IMR-90 (cell line): Measurements from ENCODE around the gene BHLHE23. TPM values are rescaled to one million over a fixed set of nuclear protein-coding genes. Genes with fewer than 3 reads are reported as not detected.

Experiments used
- ATAC-seq: fragments of 200-7000 bp; cut with Tn5 transposase; 2 replicates; pipeline ENCODE4 v1.9.1; 2020; ENCODE audit warnings: low read depth, mild to moderate bottlenecking, moderate library complexity
- BruUV-seq: library from RNA; stranded (reverse); fragments of 400-500 nt; replicated peaks from 2 replicates; lab custom pipeline; 2021; lab: Mats Ljungman, UMichigan
- CTCF ChIA-PET: fragments of 300-600 bp; formaldehyde crosslinking; extraction: SDS; loops from one replicate; lab custom pipeline; 2021; ENCODE audit warnings: antibody characterized with exemption; lab: Yijun Ruan, JAX
- POLR2A ChIA-PET: fragments of 300-600 bp; sonication (Branson Sonifier 250); formaldehyde crosslinking; loops from one replicate; lab custom pipeline; 2022; ENCODE audit warnings: antibody characterized with exemption; ENCODE audit not compliant: unreplicated experiment; lab: Charles Lee
- DNase-seq: peaks from one replicate; pipeline ENCODE4 v3.0.0; 2013
- H2AFZ ChIP-seq: replicated peaks from 2 replicates; pipeline ENCODE3; 2013; ENCODE audit warnings: low read length, mild to moderate bottlenecking; ENCODE audit not compliant: poor library complexity
- H2AK5ac ChIP-seq: 2 replicates; pipeline ENCODE4 v1.6.1; 2013; ENCODE audit warnings: low read depth, low read length, inconsistent platforms
- H2AK9ac ChIP-seq: replicated peaks from 2 replicates; pipeline ENCODE3; 2013; ENCODE audit warnings: mild to moderate bottlenecking, low read depth, low read length, moderate library complexity; ENCODE audit not compliant: poor library complexity
- H2BK120ac ChIP-seq: 2 replicates; pipeline ENCODE4 v1.6.1; 2013; ENCODE audit warnings: low read depth, low read length, inconsistent platforms
- H2BK15ac ChIP-seq: 3 replicates; pipeline ENCODE4 v1.6.1; 2013; ENCODE audit warnings: low read depth, low read length, inconsistent platforms
- H2BK20ac ChIP-seq: 2 replicates; pipeline ENCODE4 v1.6.1; 2013; ENCODE audit warnings: low read depth, mild to moderate bottlenecking, inconsistent platforms, low read length, moderate library complexity
- H2BK5ac ChIP-seq: 2 replicates; pipeline ENCODE4 v1.6.1; 2013; ENCODE audit warnings: mild to moderate bottlenecking, low read depth, low read length, inconsistent platforms; ENCODE audit not compliant: poor library complexity, severe bottlenecking
- H3K14ac ChIP-seq: replicated peaks from 2 replicates; pipeline ENCODE4 v1.6.1; 2013; ENCODE audit warnings: low read depth, low read length, inconsistent platforms
- H3K18ac ChIP-seq: 2 replicates; pipeline ENCODE4 v1.6.1; 2013; ENCODE audit warnings: low read depth, low read length, control low read depth
- H3K23ac ChIP-seq: 2 replicates; pipeline ENCODE4 v1.6.1; 2013; ENCODE audit warnings: low read depth, low read length, inconsistent platforms
- H3K27ac ChIP-seq: 2 replicates; pipeline ENCODE4 v1.5.1; 2013; ENCODE audit warnings: mild to moderate bottlenecking, control low read depth, low read length; ENCODE audit not compliant: insufficient read depth
- H3K27me3 ChIP-seq: 2 replicates; pipeline ENCODE4 v1.6.1; 2013; ENCODE audit warnings: low read length; ENCODE audit not compliant: control insufficient read depth, insufficient read depth
- H3K36me3 ChIP-seq: 2 replicates; pipeline ENCODE4 v1.6.1; 2013; ENCODE audit warnings: low read length, mixed read lengths; ENCODE audit not compliant: control insufficient read depth, insufficient read depth
- H3K4ac ChIP-seq: 2 replicates; pipeline ENCODE4 v1.6.1; 2013; ENCODE audit warnings: low read depth, low read length, inconsistent platforms
- H3K4me1 ChIP-seq: 2 replicates; pipeline ENCODE4 v1.6.1; 2013; ENCODE audit warnings: low read length, mixed read lengths; ENCODE audit not compliant: control insufficient read depth, insufficient read depth
- H3K4me2 ChIP-seq: 2 replicates; pipeline ENCODE4 v1.6.1; 2013; ENCODE audit warnings: low read depth, mild to moderate bottlenecking, control low read depth, low read length, moderate library complexity
- H3K4me3 ChIP-seq: 2 replicates; pipeline ENCODE4 v1.5.1; 2013; ENCODE audit warnings: low read depth, mild to moderate bottlenecking, control low read depth, low read length, moderate library complexity; ENCODE audit not compliant: insufficient read depth
- H3K56ac ChIP-seq: 2 replicates; pipeline ENCODE4 v1.6.1; 2013; ENCODE audit warnings: low read length, inconsistent platforms; ENCODE audit not compliant: insufficient read depth; ENCODE audit errors: extremely low read depth
- H3K79me1 ChIP-seq, 2 experiments: 2 replicates each; pipeline ENCODE4 v1.6.1; 2013; ENCODE audit warnings: low read length in 2 of 2, inconsistent platforms in 1 of 2, low read depth in 1 of 2
- H3K9ac ChIP-seq: 2 replicates; pipeline ENCODE4 v1.6.1; 2013; ENCODE audit warnings: low read depth, low read length, control low read depth
- H3K9me1 ChIP-seq: 2 replicates; pipeline ENCODE4 v1.6.1; 2013; ENCODE audit warnings: low read length, inconsistent platforms; ENCODE audit not compliant: insufficient read depth
- H3K9me3 ChIP-seq: 2 replicates; pipeline ENCODE4 v1.6.1; 2013; ENCODE audit warnings: low read length; ENCODE audit not compliant: control insufficient read depth, insufficient read depth
- H4K20me1 ChIP-seq: 2 replicates; pipeline ENCODE4 v1.6.1; 2013; ENCODE audit warnings: low read length, inconsistent platforms; ENCODE audit not compliant: insufficient read depth
- H4K5ac ChIP-seq: 2 replicates; pipeline ENCODE4 v1.6.1; 2013; ENCODE audit warnings: mild to moderate bottlenecking, low read depth, low read length, control low read depth
- H4K8ac ChIP-seq, 2 experiments: 2 replicates each; pipeline ENCODE4 v1.6.1; 2013; ENCODE audit warnings: low read depth in 2 of 2, low read length in 2 of 2, control low read depth in 1 of 2, inconsistent platforms in 1 of 2
- H4K91ac ChIP-seq: 2 replicates; pipeline ENCODE4 v1.6.1; 2013; ENCODE audit warnings: low read depth, low read length, inconsistent platforms; ENCODE audit not compliant: insufficient read depth
- BHLHE40 ChIP-seq: fragments of 150-350 bp; IDR thresholded peaks from 2 replicates; pipeline ENCODE4 v1.6.1; 2016; ENCODE audit warnings: mild to moderate bottlenecking, low read depth, low read length
- CEBPB ChIP-seq: IDR thresholded peaks from 2 replicates; pipeline ENCODE4 v1.6.1; 2012; ENCODE audit warnings: low read depth, low read length, improper control_type of control experiment
- ELK1 ChIP-seq: fragments of 150-350 bp; IDR thresholded peaks from 2 replicates; pipeline ENCODE4 v1.6.1; 2016; ENCODE audit warnings: low read depth, mild to moderate bottlenecking, low read length, moderate library complexity, borderline replicate concordance
- FOS ChIP-seq: fragments of 150-350 bp; IDR thresholded peaks from 2 replicates; pipeline ENCODE4 v1.6.1; 2016; ENCODE audit warnings: low read depth, low read length
- MAFK ChIP-seq: IDR thresholded peaks from 2 replicates; pipeline ENCODE4 v1.6.1; 2012; ENCODE audit warnings: low read depth, low read length, improper control_type of control experiment
- MXI1 ChIP-seq: IDR thresholded peaks from 2 replicates; pipeline ENCODE4 v1.6.1; 2012; ENCODE audit warnings: low read depth, mild to moderate bottlenecking, low read length, moderate library complexity, borderline replicate concordance
- POLR2A ChIP-seq: IDR thresholded peaks from 2 replicates; pipeline ENCODE4 v1.6.1; 2012; ENCODE audit warnings: mild to moderate bottlenecking, low read depth, low read length
- RAD21 ChIP-seq: IDR thresholded peaks from 2 replicates; pipeline ENCODE4 v1.6.1; 2012; ENCODE audit warnings: low read length, improper control_type of control experiment
- RCOR1 ChIP-seq: IDR thresholded peaks from 2 replicates; pipeline ENCODE4 v1.6.1; 2012; ENCODE audit warnings: mild to moderate bottlenecking, low read length, improper control_type of control experiment; ENCODE audit not compliant: insufficient replicate concordance
- RFX5 ChIP-seq: IDR thresholded peaks from 2 replicates; pipeline ENCODE4 v1.8.0; 2012; ENCODE audit warnings: low read depth, mild to moderate bottlenecking, low read length, moderate library complexity
- SMC3 ChIP-seq: fragments of 150-350 bp; IDR thresholded peaks from 2 replicates; pipeline ENCODE4 v1.6.1; 2016; ENCODE audit warnings: low read depth, mild to moderate bottlenecking, antibody characterized with exemption, low read length, moderate library complexity
- USF2 ChIP-seq: fragments of 150-350 bp; IDR thresholded peaks from 2 replicates; pipeline ENCODE4 v1.6.1; 2017; ENCODE audit warnings: mild to moderate bottlenecking, antibody characterized with exemption, low read length, low read depth
- WGBS, 2 experiments: methylation state at CpG; one replicate each; pipeline versions ENCODE4 v1.1.5 to v1.1.7; 2013; ENCODE audit warnings: missing lambda C conversion rate in 2 of 2; ENCODE audit not compliant: insufficient read length in 1 of 2; ENCODE audit errors: extremely low coverage in 2 of 2; 5-methylcytosine and 5-hydroxymethylcytosine counted together
- dilution Hi-C: fragments of 300-500 bp; cut with HindIII; formaldehyde crosslinking; loops from one replicate; pipeline ENCODE4 v1.14.3; 2018; ENCODE audit warnings: low sequenced_read_pairs; ENCODE audit not compliant: unreplicated experiment
- in situ Hi-C: fragments of 300-500 bp; cut with MboI; formaldehyde crosslinking; loops from 3 replicates; pipeline ENCODE4 v1.14.3; 2019; ENCODE audit warnings: low sequenced_read_pairs, inconsistent platforms, mixed read lengths
- intact Hi-C: fragments of 100-400 bp; cut with micrococcal nuclease; formaldehyde crosslinking; loops from 2 replicates; pipeline ENCODE4 v1.10.0; 2022
- polyA plus RNA-seq, 3 experiments: library from polyadenylated mRNA; depleted of rRNA; stranded (reverse); fragments of >200 nt; gene quantifications; 2 replicates each; pipeline ENCODE4 v1.2.3, GENCODE V29; 2012; ENCODE audit warnings: low replicate concordance in 1 of 3
- total RNA-seq: library from RNA; depleted of rRNA; stranded (reverse); fragments of >200 nt; gene quantifications from 2 replicates; pipeline ENCODE4 v1.2.3, GENCODE V29; 2012
- TF ChIP-seq, protein P1 (sequence below): conservative IDR thresholded peaks from 2 replicates; pipeline ENCODE4 v1.5.1; 2012; ENCODE audit warnings: mild to moderate bottlenecking, low read depth, low read length, improper control_type of control experiment

BHLHE23 gene
- total and polyA plus RNA-seq, 2 of the 4 experiments (the other 2 are of a cell fraction) = not detected

DNA sequence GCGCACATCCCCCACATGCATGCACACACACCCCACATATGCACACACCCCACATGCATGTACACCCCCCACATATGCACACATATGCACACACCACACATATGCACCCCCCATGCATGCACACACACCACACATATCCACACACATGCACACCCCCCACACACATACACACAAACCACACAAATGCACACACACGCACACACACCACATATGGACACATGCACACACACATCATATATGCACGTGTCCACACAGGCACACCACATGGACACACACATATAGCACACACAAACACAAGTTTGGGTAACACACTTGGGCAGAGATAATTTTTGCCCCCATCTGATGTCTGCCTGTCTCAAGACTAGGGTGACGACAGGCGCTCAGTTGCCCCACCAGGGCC is 8.3 kb downstream of the BHLHE23 start:
- Histone ChIP-seq H3K36me3 (no peaks in the 10 kb centered on the region), H3K4ac (no peak overlapping the region), H3K9me1 (no peaks in the 10 kb centered on the region), H4K5ac (no peak overlapping the region), H3K56ac (no peak overlapping the region), H3K4me3 (no peak overlapping the region), H3K9ac (no peak overlapping the region), H3K4me1 (no peaks in the 10 kb centered on the region), H3K4me2 (no peak overlapping the region), H3K79me1 (no peaks in the 10 kb centered on the region), H3K18ac (no peak overlapping the region), H4K91ac (no peak overlapping the region), H2BK120ac (no peak overlapping the region), H4K8ac (no peak overlapping the region), H4K20me1 (peaks cover 3% of the 10 kb centered on the region; the same call in 1 of the 2 replicates), H3K23ac (no peak overlapping the region; the same call in 1 of the 2 replicates), H2BK20ac (no peak overlapping the region), H3K9me3 (no peaks in the 10 kb centered on the region), H2AK5ac (no peak overlapping the region), H2AK9ac (no peak overlapping the region), H3K27ac (no peak overlapping the region), H2AFZ (no peak overlapping the region), H2BK15ac (no peak overlapping the region), H3K27me3 (peaks cover 83% of the 10 kb centered on the region), H3K14ac (no peak overlapping the region), H2BK5ac (no peak overlapping the region)
- POLR2A ChIA-PET = no interaction called here
- TF ChIP-seq RFX5 (no peak), SMC3 (no peak), RCOR1 (no peak), MAFK (no peak), RAD21 (no peak), CEBPB (no peak), MXI1 (no peak), BHLHE40 (no peak), POLR2A (no peak), USF2 (no peak), ELK1 (no peak), FOS (no peak)
- TF ChIP-seq, protein P1, sequence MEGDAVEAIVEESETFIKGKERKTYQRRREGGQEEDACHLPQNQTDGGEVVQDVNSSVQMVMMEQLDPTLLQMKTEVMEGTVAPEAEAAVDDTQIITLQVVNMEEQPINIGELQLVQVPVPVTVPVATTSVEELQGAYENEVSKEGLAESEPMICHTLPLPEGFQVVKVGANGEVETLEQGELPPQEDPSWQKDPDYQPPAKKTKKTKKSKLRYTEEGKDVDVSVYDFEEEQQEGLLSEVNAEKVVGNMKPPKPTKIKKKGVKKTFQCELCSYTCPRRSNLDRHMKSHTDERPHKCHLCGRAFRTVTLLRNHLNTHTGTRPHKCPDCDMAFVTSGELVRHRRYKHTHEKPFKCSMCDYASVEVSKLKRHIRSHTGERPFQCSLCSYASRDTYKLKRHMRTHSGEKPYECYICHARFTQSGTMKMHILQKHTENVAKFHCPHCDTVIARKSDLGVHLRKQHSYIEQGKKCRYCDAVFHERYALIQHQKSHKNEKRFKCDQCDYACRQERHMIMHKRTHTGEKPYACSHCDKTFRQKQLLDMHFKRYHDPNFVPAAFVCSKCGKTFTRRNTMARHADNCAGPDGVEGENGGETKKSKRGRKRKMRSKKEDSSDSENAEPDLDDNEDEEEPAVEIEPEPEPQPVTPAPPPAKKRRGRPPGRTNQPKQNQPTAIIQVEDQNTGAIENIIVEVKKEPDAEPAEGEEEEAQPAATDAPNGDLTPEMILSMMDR = no peak
- DNase-seq (no peak), ATAC-seq (no peak)
- in situ Hi-C loops (no loop called here), dilution Hi-C loops (no loop called here), intact Hi-C loops (no loop called here)
- WGBS, 2 experiments = 100% methylated on average over 2 of the region's 5 CpGs; no CpG with 5 or more reads in 1 of the 2 experiments
- no TSS peak for BruUV-seq
- CTCF ChIA-PET = no interaction called here
